HG03025 (cell line): Measurements from ENCODE around the gene HDDC2.
A peak's percentile ranks its signal among the peaks of the same experiment; 100 is the strongest.

Source experiments
- ATAC-seq: cut with Tn5 transposase; IDR thresholded peaks from one replicate; pipeline ENCODE4 v1.9.1; 2021; ENCODE audit warnings: mild to moderate bottlenecking, moderate library complexity; ENCODE audit not compliant: unreplicated experiment, low FRiP score

The HDDC2 gene, protein sequence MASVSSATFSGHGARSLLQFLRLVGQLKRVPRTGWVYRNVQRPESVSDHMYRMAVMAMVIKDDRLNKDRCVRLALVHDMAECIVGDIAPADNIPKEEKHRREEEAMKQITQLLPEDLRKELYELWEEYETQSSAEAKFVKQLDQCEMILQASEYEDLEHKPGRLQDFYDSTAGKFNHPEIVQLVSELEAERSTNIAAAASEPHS

GRCh38 chr6:125301435-125302391, at the start of gene HDDC2:
TSS of gene HDDC2 (minus strand) at chr6:125301967. CDS start at chr6:125301932, 35 bp downstream.
- peak; percentile 81 for ATAC-seq

GRCh38 chr6:125346926-125347563, 45.3 kb upstream of the HDDC2 start:
- peak; percentile 86 for ATAC-seq

- peak; percentile 62 for ATAC-seq
Measured at GRCh38 chr6:125346201-125346925, 44.6 kb upstream of the HDDC2 start.

DNA sequence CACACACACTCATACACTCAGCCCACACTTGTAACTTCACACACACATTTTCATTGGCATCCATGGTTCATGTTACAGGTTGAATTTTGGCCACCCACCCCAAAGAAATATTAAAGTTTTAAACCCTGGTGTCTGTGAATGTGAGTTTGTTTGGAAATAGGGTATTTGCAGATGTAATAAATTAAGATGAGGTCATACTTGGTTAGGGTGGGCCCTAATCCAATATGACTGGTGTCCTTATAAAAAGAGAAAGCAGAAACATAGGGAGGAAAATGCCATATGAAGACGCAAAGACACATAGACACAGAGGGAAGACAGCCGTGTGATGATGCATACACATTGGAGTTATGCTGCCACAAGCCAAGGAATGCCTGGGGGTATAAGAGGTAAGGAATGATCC, 39.7 kb upstream of the HDDC2 start:
- ATAC-seq = no peak

DNA sequence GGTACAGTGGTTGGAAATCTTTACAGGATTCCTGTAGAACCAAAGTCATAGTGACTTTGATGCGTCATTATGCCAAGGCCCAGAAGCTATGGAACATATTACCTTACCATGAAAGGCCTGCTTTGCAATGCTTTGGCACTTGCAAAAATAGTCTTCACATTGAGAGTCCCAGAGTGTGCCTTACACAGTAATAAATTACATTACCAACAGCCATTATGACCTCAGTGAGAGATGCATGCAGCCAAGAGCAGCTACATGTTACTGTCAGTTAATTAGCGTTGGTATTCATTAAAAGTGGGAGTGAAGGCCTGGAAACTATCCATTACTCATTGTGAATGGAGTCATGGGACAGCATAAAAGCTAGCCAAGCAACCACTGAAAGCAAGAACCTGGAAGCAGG, 39.2 kb upstream of the HDDC2 start:
- no peak for ATAC-seq

DNA sequence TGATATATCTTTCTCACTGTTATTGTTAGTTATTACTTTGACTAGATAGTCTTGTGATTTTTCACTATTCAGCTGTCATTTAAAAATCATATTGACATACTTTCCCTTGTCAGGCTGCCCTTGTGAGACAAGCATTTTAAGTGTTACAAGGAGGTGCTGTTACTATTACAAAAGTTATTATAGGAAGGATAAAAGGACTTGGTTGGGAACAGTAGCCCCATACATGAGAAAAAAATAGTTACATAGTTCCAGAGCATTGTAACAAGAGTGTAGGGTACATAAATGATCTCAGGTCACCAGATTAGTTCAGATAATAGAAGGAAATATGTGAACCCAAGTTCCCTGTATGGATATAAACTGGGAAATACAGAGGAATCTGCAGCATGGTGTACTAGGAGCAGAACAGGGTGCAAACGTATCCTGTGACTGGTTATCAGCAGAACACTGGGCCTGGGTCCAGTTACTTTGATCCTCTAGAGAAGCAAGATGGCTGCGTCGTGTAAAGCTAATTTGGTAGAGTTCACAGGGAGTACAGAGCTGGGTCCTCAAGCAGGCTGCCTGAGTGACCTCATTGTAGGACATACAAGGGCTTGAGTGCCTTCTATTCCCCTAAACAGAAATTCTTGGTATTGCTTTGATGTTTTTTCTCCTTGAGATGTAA, 38.5 kb upstream of the HDDC2 start:
- no peak for ATAC-seq

- no peak for ATAC-seq
Measured at GRCh38 chr6:125339653-125340052, 37.9 kb upstream of the HDDC2 start.

DNA sequence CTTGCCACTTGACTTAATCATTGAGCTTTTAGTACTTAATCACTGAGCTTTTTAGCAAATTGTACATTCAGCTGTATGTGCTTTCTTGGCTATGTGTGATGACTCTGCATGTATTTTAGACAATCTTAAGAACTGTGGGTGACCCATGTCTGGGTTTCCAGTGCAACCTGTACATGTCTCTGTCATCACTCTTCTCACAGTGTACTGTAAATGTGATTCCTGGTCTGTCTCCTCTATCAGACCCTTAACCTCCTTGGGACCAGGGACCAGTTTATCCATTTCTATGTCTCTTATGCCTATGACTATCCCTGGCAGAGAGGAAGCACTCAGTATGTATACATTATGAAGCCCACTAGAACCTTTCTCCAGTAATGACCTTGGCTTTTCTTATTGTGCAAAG, 36.6 kb upstream of the HDDC2 start:
- no peak for ATAC-seq

- ATAC-seq = no peak
Measured at GRCh38 chr6:125337706-125338105, 35.9 kb upstream of the HDDC2 start.

DNA sequence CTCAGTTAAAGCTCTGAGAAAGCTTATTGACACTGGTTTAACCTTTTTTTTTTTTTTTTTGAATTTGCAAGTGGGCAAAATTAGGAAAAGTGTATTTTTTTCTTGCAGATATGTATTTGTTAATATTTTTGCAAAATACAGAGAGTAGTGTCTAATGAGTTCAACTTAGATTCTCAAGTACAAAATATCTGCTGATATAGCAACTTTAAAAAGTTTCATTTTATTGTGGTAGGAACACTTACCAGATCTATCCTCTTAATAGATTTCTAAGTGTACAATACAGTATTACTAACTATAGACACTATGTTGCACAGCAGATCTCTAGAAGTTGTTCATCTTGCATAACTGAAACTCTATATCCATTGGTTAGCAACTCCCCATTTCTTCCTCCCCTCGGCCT, 30.9 kb upstream of the HDDC2 start:
- no peak for ATAC-seq

DNA sequence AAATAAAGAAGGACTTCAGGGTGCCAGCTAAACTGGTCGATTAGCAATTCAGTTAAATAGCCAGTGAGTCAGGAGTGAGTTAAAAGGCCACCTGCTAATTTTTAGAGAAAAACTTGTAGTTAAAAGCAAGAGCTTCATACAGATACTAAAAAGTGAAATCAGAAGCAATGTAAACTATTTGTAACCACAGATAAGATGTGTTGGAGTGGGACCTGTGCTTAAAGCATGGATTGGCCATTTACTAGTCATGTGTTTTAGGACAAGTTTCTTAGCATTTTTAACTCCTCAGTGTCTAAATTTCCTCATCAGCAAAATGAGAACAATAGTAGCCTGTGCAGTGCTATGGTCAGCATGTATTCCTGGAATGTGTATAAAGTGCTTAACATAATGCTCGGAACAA, 23.8 kb upstream of the HDDC2 start:
- ATAC-seq = no peak

- ATAC-seq = no peak
Measured at GRCh38 chr6:125323376-125323775, 21.6 kb upstream of the HDDC2 start.

DNA sequence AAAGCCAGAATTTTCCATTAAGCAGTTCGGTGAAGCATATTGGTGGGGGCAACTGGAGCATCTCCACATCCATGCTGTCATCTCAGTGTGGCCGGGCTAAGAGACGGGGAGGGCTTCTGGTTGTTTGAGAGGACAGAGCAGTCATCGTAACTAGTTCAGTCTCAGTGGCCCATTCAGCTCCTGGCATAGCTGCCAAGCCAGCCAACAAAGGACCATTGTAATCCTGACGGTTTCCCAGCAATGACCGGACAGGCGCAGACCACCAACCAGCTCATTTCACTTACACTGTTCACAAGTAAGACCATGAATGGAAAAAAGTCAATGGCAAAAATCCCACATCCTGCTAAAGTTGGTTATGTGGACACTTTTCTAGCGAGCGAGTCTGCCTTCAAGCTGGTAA, 14.9 kb upstream of the HDDC2 start:
- no peak for ATAC-seq

DNA sequence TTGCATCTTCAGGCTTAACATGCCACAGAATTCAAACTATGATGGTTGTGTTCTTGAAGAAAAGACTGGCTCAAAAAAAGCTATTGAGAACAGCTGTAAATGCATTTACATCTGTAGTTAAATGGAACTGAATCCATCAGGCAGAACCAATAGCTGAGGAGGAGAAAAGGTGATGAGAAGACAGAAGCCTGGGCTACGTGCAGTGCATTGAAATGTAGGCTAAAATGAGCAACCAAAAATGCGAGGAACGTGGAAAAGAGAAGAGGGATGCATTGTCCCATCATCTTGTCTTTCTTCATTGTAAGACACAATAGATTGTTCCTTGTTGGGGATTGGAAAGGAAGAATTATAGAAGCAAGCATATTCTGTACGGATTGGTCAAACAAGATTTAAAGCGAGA, 13.8 kb upstream of the HDDC2 start:
- no peak for ATAC-seq

GRCh38 chr6:125314009-125314581, 12.3 kb upstream of the HDDC2 start:
- peak; percentile 91 for ATAC-seq

DNA sequence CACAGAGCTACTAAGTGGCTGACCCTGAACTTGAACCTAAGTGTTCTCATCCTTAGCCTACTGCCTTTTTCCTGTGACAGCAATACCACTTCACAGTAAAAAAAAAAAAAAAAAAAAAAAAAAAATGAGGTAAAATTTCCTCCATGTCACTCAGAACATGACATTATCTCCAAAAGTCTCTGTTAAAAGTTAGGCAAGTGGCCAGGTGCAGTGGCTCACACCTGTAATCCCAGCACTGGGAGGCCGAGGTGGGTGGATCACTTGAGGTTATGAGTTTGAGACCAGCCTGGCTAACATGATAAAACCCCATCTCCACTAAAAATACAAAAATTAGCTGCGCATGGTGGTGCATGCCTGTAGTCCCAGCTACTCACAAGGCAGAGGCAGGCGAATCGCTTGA, 11.2 kb upstream of the HDDC2 start:
- no peak for ATAC-seq

- ATAC-seq = no peak
Measured at GRCh38 chr6:125312478-125312877, 10.7 kb upstream of the HDDC2 start.

- peak; percentile 74 for ATAC-seq
Measured at GRCh38 chr6:125310994-125311649, 9.4 kb upstream of the HDDC2 start.

GRCh38 chr6:125307964-125308615, 6.3 kb upstream of the HDDC2 start:
- no peak for ATAC-seq
